ES-I3 (cell line): Measurements from ENCODE around the gene SEZ6L2.
"Not testable (repeated sequence)": the region's sequence is repeated elsewhere in the genome, so short reads cannot be mapped to it uniquely, and the experiment has no call there.

Experiments used
- H3K36me3 ChIP-seq: 2 replicates; pipeline ENCODE4 v1.6.1; 2013; ENCODE audit warnings: mild to moderate bottlenecking, low read length, control low read depth, moderate library complexity; ENCODE audit not compliant: insufficient read depth
- H3K4me1 ChIP-seq: 2 replicates; pipeline ENCODE4 v1.6.1; 2013; ENCODE audit warnings: mild to moderate bottlenecking, control low read depth, low read length; ENCODE audit not compliant: insufficient read depth
- H3K9ac ChIP-seq: 2 replicates; pipeline ENCODE4 v1.6.1; 2013; ENCODE audit warnings: low read depth, mild to moderate bottlenecking, low read length, moderate library complexity
- H3K9me3 ChIP-seq: 2 replicates; pipeline ENCODE4 v1.6.1; 2013; ENCODE audit warnings: mild to moderate bottlenecking, low read length, moderate library complexity; ENCODE audit not compliant: control insufficient read depth, insufficient read depth

SEZ6L2 gene

DNA sequence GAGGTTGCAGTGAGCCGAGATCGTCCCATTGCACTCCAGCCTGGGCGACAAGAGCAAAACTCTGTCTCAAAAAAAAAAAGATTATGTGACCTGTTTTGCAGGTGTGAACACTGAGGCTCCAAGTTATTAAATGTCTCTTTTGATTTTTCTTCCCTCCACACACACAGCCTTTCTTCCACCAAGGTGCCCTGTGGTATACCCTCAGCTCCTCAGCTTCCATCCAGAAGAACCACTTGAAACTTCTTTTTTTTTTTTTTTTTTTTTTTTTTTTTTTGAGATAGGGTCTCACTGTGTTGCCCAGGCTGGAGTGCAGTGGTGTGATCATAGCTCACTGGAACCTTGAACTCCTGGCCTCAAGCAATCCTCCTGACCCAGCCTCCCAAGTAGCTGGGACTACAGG is 10.0 kb downstream of the SEZ6L2 start:
- H3K36me3 ChIP-seq, H3K4me1 ChIP-seq, H3K9me3 ChIP-seq, H3K9ac ChIP-seq: not testable (repeated sequence)

DNA sequence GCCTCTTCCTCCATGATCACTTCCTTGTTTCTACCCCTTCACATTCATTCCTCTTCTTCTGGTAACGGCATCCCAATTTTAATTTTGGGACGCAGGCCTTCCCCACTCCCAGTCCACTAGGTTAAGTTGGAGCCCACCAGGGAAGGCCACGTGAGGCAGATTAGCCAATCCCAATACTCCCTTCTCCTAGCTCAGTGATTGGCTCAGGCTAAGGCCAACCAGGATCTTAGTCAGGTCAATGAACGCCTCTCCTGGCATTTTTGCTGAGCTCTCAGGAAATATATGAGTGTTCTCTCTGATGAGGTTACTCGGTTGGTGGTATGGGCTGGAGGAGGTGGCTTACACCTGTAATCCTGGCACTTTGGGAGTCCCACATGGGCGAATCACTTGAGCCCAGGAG is 15.4 kb downstream of the SEZ6L2 start:
- Histone ChIP-seq H3K36me3 (no peaks in the 10 kb centered on the region; the same call in 1 of the 2 replicates), H3K9ac (no peak overlapping the region), H3K9me3 (no peaks in the 10 kb centered on the region), H3K4me1 (no peaks in the 10 kb centered on the region)

DNA sequence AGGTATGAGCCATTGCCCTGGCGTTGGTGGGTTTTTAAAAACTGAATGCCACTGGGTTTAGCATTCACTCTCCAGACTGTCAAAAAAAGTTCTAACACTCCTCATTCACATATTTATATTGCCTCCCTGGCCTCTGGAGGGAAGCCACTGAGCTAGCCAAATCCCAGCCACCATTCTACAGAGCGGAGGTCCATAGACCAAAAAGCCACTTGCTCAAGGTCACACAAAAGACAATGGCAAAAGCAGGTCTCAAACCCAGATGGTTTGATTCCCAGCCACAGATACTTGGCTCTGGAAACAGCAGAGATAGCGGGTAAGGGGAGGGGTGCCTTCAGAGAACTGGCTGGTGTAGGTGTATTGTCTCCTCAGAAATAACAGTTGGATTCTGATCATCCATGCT is 18.3 kb downstream of the SEZ6L2 start:
- Histone ChIP-seq H3K4me1 (no peaks in the 10 kb centered on the region; the same call in 1 of the 2 replicates), H3K9ac (no peak overlapping the region), H3K9me3 (no peaks in the 10 kb centered on the region), H3K36me3 (no peaks in the 10 kb centered on the region; the same call in 1 of the 2 replicates)

DNA sequence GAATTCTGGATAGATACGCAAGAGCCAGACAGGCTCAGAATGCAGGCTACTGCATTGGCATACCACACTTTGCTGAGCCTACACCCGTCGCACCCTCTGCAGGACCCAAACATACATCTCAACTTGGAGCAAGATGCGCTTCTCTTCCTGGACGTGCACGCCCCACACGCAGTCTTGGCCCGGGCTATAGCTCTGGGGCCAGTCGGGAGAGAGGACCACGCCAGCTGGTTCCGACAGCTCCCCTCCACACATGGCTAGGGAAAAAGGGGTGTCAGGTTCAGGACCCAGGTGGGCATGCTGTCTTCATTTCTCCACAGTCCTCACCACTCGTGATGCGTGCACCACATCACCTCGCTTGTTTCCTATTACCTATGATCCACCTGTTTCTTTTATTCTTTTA is 21.2 kb downstream of the SEZ6L2 start:
- Histone ChIP-seq H3K9ac (no peak overlapping the region), H3K36me3 (no peaks in the 10 kb centered on the region; the same call in 1 of the 2 replicates), H3K4me1 (no peaks in the 10 kb centered on the region; the same call in 1 of the 2 replicates), H3K9me3 (no peaks in the 10 kb centered on the region)

DNA sequence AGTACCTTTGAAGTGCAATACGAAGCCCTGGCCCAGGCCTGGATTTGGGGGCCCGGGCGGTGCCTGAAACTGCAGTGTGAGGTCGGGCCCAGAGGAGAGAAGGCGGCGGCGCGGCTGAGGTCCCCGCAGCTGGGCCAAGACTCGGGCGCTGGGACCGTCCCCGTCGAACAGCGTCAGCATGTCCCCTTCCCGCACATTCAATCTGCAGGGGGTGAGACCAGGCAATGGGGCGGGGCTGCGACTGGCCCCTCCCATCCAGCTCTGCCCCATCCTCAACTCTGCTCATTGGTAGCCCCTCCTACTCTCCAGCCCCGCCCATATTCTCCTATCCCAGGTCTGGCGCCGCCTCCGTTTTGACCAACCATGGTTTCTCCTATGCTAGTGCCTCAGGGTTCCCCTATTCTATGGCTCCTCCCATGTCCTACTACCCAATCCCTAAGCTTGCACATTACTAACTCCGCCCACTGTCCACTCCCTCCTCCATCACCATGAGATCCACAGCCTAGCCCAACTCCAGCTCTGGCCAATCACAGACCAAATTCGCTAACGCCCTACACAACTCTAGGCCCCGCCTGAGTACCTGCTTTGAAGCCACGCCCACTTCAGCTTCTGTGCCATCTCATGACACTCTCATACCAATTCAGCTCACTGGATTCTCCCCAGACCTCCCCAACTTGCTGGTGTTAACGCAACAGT is 21.9 kb downstream of the SEZ6L2 start:
- Histone ChIP-seq H3K4me1 (no peaks in the 10 kb centered on the region; the same call in 1 of the 2 replicates), H3K9me3 (no peaks in the 10 kb centered on the region), H3K36me3 (no peaks in the 10 kb centered on the region), H3K9ac (peak overlapping the region; percentile 62; the same call in 1 of the 2 replicates)

DNA sequence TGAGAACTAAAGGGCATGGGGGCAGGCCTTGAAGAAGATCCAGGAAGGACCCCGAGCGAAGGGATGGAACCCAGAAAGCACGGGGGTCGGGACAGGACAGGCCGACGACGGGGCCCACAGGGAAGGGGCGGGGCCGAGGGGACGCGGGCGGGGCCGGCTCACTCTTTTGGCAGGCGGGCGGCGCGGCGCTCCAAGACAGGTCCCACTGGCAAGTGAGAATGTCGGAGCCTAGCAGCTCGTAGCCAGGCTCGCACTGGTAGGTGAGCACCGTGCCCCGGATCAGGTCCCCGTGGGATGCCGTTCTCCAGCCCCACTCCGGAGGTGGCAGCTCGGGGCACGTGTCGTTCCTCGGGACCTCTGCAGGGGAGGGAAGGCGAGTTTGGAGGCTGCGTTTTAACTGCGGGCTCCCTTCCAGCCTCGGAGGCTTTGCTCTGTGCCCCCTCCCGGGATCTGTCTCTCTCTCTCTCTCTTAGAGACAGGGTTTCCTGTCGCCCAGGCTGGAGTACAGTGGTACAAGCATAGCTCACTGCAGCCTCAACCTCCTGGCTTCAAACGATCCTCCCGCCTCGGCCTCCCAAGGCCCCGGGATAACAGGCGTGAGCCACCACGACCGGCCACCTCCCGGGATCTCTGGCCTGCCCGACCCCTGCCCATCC is 22.6 kb downstream of the SEZ6L2 start:
- H3K9ac ChIP-seq = peak overlapping the region; percentile 62; the same call in 1 of the 2 replicates
- no peaks in the 10 kb centered on the region for H3K9me3 ChIP-seq
- H3K36me3 ChIP-seq = no peaks in the 10 kb centered on the region
- no peaks in the 10 kb centered on the region; the same call in 1 of the 2 replicates for H3K4me1 ChIP-seq

DNA sequence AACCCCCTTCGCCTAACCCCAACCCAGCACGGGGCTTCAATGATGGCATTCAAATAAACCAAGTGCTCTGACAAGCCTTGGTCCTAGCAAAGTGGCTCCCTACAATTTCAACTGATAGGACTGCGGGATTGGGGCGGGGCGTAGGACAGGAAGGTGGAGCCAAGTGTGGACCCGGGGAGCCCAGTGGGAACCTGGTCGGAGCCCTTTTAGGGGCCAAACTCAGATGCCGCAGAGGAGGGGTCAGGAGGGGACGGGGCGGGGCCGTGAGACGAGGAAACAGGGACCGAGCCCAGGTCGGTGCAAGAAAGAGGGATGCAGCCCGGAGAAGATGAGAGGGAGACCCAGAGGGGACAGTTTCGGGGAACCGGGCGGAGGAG is 23.1 kb downstream of the SEZ6L2 start:
- H3K36me3 ChIP-seq = no peaks in the 10 kb centered on the region
- H3K9ac ChIP-seq = peak overlapping the region; percentile 62; the same call in 1 of the 2 replicates
- no peaks in the 10 kb centered on the region for H3K9me3 ChIP-seq
- no peaks in the 10 kb centered on the region; the same call in 1 of the 2 replicates for H3K4me1 ChIP-seq

DNA sequence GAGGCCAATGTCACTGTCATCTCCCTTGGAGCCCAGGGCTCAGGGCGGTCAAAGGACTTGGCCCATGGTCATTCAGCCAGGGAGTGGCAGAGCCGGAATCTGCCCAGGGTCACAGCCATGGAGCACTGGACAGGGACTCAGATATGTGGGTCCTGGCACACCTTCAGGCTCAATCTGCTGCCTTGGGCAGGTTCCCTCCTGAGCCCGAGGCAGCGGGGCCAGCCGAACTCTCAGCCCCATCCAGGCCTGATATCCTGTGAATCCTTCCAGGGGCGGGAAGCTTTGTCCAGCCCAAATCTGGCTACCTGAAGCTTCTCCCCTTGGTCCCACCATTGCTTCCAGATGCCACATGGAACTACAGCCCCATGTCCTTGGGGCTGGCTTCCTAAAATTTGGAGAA is 24.1 kb downstream of the SEZ6L2 start:
- Histone ChIP-seq H3K9ac (no peak overlapping the region), H3K9me3 (no peaks in the 10 kb centered on the region), H3K36me3 (no peaks in the 10 kb centered on the region), H3K4me1 (no peaks in the 10 kb centered on the region; the same call in 1 of the 2 replicates)

DNA sequence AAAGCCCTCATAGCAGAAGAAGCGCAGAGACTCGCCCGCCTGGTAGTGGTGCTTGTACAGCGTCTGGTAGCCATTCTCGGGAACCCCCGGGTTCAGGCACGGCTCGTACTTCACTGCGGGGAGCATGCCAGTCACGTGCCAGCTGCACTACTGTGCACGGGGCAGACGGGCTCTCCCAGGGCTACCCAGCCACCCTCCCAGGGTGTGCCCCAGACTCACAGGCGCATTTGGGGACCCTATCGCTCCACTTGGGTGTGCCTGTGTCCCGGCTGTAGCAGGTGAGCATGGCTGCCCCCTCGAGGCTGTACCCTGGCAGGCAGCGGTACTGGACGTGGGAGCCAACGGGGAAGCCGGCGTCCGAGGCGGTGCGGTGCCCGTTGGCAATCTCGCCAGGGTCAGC is 26.0 kb downstream of the SEZ6L2 start:
- no peaks in the 10 kb centered on the region for H3K36me3 ChIP-seq
- no peaks in the 10 kb centered on the region; the same call in 1 of the 2 replicates for H3K4me1 ChIP-seq
- no peak overlapping the region for H3K9ac ChIP-seq
- H3K9me3 ChIP-seq = no peaks in the 10 kb centered on the region

DNA sequence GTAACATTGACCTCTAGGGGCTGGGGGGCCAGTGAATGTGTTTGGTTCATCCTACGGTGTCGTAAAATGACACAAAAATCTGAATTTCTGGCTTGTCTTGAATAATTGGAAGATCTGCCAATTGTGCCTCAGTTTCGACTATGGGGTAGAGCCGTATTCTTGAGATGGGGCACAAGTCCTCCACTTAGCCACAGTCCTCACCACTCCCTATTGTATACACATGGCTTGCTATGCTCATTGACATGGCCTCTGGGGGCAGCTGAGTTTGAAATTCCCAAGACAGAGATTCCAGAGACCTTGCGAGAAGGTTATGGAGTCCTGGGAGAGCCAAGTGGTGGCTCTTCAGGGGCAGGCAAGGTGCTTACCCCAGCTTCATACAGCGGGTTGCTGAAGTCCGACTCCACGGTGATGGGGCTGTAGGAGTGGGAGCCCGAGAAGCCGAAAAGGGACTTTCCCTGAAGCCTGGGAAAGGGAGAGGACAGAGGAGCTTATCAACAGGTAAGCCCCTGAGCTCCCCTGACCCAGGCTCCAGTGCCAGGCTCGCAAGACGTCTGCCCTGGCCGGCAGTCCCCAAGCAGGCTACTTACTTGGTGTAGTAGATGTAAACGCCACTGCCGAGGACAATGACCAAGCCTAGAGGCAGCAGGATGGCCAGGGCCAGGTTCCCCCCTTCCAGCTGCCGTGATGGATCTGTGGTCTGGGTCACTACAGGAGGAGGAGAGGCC is 27.4 kb downstream of the SEZ6L2 start:
- no peaks in the 10 kb centered on the region for H3K36me3 ChIP-seq
- H3K4me1 ChIP-seq = no peaks in the 10 kb centered on the region; the same call in 1 of the 2 replicates
- H3K9me3 ChIP-seq = no peaks in the 10 kb centered on the region
- no peak overlapping the region for H3K9ac ChIP-seq

DNA sequence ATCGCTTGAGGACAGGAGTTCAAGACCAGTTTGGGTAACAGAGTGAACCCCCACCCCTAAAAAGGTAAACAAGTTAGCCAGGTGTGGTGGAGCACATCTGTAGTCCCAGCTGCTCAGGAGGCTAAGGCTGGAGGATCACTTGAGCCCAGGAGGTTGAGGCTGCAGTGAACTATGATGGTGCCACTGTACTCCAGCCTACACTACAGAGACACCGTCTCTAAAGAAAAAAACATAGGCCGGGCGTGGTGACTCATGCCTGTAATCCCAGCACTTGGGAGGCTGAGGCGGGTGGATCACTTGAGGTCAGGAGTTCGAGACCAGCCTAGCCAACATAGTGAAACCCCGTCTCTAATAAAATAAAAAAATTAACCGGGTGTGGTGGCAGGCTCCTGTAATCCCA is 30.3 kb downstream of the SEZ6L2 start:
- H3K4me1 ChIP-seq, H3K36me3 ChIP-seq, H3K9me3 ChIP-seq, H3K9ac ChIP-seq: not testable (repeated sequence)

DNA sequence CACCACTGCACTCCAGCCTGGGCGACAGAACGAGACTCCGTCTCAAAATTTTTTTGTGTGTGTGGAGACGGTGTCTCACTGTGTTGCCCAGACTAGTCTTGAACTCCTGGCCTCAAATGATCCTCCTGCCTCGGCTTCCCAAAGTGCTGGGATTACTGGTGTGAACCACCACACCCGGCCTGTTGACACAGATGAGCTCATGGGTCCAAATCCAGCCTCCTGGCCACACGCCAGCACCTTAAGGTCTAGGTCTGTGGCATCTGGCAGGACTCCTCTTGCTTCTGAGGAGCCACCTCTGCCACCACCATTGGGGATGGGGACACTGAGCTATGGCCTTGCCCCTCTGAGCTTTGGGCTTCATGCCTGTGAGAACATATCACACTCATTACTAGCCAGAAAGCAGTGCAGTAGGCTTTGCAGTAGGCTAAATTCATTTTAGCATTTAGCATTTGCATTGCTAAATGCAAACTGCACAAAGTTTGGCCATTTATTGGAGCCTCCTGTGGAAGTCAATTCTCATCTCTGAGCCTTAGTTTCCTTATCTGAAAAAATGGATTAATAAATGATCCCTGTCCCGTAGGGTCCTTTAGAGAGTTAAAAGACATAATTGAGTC is 30.8 kb downstream of the SEZ6L2 start:
- Histone ChIP-seq H3K9ac (no peak overlapping the region), H3K9me3 (no peaks in the 10 kb centered on the region), H3K4me1 (no peaks in the 10 kb centered on the region), H3K36me3 (no peaks in the 10 kb centered on the region)

DNA sequence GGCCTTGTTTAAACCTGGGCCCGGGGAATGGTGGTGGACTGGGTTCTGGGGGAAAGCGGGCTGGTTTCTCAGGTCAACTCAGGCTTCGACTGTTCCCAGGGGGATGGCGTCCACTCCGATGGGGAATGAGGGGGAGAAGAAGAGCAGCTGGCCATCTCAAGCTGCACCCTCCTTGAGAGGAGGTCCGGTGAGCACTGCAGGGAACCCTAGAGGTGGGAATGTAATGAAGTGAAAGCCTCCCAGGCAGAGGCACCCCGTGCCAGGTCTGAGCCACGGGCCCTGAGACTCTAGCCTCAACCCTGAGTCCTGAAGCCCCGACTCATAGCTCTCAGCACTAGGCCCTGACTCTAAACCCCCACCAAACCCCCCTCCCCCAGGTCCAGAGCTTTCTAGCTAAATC is 35.1 kb downstream of the SEZ6L2 start:
- Histone ChIP-seq H3K36me3 (no peaks in the 10 kb centered on the region; the same call in 1 of the 2 replicates), H3K9ac (no peak overlapping the region), H3K9me3 (no peaks in the 10 kb centered on the region), H3K4me1 (no peaks in the 10 kb centered on the region)

DNA sequence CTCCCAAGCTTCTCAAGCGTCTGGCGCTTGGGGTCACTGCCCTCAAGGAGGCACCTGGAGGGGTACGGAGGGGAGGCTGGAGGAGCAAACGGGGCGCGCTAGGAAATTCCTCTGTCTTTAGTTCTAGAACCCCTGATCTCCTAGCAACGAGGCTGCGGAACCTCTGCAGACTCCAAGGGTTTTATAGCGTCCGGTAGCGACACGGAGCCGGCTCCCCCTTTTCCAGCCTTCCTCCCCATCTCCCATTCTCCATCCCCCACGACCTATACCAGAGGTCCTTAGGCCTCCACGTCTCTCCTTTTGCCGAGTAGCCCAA is 35.7 kb downstream of the SEZ6L2 start:
- H3K9me3 ChIP-seq = no peaks in the 10 kb centered on the region
- peak overlapping the region; percentile 74; the same call in 1 of the 2 replicates for H3K9ac ChIP-seq
- H3K4me1 ChIP-seq = no peaks in the 10 kb centered on the region
- H3K36me3 ChIP-seq = no peaks in the 10 kb centered on the region; the same call in 1 of the 2 replicates
